Gastroesophageal sphincter (tissue), 3 donors: ENCODE results near the gene HELZ.

Experiments
- POLR2AphosphoS5 ChIP-seq: sonication (generic); formaldehyde crosslinking; IDR thresholded peaks from one replicate; pipeline ENCODE4 v1.6.1; 2017; ENCODE audit warnings: antibody characterized with exemption
- TF ChIP-seq, protein P1 (sequence below), 4 experiments: fragments of 200-600 bp in 2 of 4; fragments of 450-650 bp in 2 of 4; sonication (generic) in 1 of 4; IDR thresholded peaks; one replicate each; pipeline ENCODE4 v1.5.1; 2017 to 2019; ENCODE audit warnings: antibody characterized with exemption in 4 of 4, mild to moderate bottlenecking in 2 of 4, moderate library complexity in 2 of 4

DNA sequence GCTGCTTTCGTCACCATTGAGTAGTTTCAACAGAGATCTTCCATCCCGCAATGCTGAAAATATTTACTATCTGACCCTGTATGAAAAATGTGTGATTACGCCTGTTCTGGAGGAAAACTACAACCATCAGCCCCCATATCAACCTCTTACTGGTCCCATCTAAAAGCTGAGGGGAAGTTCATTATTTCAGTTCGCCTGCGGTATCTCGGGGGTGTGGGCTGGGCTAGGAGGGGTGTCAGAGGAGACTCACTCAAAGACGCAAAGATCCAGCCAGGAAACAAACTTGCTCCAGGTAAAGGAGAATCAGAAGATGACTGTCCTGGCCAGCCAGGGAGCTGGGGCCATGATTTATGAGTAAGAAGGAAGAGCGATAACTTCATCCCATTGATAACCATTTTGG, 187.0 kb downstream of the HELZ start:
- no peak for TF ChIP-seq POLR2AphosphoS5
- TF ChIP-seq, protein P1, sequence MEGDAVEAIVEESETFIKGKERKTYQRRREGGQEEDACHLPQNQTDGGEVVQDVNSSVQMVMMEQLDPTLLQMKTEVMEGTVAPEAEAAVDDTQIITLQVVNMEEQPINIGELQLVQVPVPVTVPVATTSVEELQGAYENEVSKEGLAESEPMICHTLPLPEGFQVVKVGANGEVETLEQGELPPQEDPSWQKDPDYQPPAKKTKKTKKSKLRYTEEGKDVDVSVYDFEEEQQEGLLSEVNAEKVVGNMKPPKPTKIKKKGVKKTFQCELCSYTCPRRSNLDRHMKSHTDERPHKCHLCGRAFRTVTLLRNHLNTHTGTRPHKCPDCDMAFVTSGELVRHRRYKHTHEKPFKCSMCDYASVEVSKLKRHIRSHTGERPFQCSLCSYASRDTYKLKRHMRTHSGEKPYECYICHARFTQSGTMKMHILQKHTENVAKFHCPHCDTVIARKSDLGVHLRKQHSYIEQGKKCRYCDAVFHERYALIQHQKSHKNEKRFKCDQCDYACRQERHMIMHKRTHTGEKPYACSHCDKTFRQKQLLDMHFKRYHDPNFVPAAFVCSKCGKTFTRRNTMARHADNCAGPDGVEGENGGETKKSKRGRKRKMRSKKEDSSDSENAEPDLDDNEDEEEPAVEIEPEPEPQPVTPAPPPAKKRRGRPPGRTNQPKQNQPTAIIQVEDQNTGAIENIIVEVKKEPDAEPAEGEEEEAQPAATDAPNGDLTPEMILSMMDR (IDR thresholded peaks at IDR 0.05) = no peak
